Stimulated activated CD8-positive, alpha-beta memory T cell treated with anti-CD3 and anti-CD28 coated beads, Interleukin-4, amount 100 ng/mL, for 1 hour (primary cell): Measurements from ENCODE around the gene SHROOM4.

ENCODE experiments used
- DNase-seq, 2 donors: peaks; one replicate each; pipeline ENCODE4 v3.0.0-alpha.2; 2020; ENCODE audit warnings: low read depth in 2 of 2, low spot score in 1 of 2

The SHROOM4 gene

DNA sequence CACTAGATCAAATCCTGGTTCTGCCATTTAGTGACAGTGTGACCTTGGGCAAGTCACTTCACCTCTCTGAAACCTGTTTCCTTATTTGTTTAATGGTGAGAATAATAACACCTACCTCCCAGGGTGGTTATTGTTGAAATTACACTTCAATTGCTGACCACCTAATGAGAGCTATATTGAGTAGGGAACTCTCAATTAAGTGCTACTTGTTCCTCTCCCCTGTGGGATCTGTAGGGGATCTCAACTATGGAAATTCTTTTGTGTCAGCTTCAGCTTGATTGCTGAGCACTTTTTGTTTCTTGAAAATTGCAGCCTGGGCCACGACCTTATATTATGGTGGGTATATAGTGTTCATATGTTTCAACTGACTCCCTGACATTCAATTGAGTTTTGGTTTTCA is 102.1 kb downstream of the SHROOM4 start:
- DNase-seq = no peak

DNA sequence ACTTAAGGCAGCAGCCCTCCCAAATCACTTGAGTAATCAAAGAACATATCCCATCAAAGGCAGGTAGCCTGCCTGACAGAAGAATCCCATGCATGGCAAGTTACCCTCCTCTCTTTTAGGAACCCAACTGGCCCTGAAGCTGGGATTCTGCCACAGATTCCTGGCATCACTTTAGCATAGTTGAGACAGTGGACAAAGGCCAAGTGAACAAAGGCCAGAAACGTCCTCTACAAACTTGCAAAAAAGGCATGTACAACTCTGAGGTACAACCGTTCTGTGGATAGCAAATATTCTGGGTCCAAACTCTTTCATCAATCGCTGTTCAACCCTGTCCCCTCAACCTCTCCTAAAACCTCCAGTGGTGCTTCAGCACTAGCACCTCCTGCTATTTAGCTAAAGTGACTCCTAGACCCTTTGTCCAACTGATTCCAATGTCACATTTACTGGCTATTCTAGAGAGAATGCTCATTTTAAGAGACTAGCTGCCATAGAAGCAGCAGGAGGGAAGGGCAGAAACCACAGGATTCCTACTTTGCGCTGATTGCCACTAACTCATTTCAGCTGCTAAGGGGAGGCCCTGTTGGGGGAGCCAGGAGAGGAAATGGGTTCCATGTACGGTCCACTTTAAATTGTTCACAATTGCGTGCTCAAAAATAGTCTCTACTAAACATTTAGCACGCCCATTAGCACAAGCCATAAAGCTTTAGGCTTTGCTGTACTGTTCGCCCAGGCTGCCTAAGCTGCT is 105.9 kb downstream of the SHROOM4 start:
- no peak for DNase-seq

DNA sequence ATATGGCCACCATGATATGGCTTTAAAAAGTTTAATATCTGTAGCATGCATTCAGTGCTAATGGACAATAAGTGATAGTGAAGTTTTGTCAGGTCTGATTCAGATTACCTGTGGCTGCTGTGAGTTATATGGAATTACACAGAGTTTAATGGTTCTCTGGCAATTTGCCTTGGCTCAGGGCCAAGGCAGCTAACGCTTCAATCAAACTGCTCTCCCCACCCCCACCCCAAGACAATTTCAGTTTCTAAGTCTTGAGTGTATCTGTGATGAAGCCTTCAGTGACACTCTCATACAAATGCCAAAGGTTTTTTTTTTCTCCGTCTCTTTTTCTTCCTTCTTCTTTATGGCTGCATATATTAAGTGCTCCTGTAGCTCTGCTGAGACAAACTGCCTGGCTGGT is 106.6 kb downstream of the SHROOM4 start:
- no peak for DNase-seq

DNA sequence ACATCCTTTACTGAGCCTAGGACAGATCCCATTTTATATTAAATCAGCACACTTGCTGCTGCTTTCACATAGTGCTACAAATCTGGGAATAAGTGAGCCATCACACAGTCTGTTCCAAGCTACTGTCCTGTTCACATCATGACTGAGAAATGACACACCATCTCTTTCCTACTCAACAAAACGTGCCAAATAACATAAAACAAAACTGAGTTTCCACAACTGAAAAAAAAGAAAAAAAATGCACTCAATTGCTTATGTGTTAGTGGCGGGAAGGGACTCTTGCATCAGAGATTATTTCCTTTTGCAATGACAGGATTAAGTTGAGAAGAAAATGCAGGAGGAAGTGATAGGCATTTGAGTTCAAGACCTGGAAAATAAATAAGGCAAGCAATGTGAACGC is 109.0 kb downstream of the SHROOM4 start:
- no peak for DNase-seq

DNA sequence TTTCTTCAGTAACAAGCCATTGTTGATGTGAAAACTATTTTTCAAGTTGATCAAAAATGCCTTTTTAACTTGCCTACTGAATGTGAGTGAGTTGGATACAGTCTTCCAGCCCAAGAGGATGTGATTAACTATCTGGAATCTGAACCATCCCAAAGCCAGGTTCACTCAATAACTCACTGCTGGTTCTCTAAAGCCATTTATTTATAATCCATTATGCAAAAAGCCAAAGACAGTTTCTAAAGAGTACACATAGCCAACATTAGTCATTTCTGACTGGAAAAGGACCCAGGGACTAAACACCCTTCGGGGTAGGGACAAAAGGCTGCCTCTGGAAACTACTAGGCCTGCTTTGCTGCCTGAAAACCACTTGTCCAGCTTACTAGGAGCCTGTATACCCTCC is 109.6 kb downstream of the SHROOM4 start:
- DNase-seq = no peak

DNA sequence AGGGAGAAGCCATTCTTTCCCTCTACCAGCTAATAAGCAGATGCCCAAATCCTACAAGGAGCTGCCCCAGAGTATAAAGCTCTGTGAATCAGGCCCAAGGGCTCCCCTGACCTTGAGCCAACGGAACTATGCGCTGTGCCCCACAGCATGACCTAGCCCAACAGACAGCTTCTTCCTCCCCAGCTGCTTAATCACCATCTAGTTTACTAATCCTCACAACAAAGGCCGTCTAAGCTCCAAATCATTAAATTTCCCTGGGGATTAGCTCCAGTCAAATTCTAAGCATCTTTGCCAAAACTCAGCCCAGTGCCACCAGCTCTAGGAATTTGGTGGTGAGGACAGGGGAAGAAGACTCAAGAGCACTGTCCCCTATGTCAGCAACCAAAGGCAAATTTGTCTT is 113.1 kb downstream of the SHROOM4 start:
- no peak for DNase-seq

DNA sequence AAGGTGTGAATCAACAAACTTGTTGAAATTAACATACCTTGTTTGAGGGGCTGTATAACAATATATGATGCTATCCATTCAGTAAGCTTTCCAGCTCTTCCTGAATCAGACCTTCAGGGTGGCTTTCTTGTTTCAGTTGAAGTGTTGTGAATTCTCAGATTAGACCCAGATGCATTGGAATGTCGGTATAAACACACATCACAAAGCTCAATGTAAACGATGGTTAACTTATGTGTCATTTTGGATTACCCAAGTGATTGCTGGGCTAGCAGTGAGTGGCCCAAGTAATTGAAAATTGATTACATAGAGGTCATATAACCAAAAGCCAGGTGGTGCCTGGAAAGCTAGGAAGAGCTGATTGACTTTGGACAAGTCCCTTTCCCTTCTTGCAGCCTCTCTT is 115.0 kb downstream of the SHROOM4 start:
- no peak for DNase-seq

DNA sequence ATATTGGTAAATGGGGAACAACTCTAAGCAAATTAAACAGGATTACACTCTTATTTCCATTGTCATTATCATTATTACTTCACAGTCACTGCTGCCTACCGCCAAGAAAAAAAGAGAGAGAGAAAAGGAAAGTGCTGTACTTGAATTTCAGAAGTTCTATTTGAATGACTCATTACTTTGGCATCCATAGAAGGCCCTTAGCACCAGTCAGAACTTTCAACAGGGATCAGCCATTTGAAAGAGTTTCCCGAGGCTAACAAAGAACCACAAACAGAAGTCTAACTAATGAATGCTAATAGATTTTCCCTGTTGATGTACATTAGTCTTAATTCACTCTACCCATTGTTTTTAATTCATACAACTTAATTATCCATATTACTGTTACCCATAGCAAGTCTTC is 116.3 kb downstream of the SHROOM4 start:
- no peak for DNase-seq

DNA sequence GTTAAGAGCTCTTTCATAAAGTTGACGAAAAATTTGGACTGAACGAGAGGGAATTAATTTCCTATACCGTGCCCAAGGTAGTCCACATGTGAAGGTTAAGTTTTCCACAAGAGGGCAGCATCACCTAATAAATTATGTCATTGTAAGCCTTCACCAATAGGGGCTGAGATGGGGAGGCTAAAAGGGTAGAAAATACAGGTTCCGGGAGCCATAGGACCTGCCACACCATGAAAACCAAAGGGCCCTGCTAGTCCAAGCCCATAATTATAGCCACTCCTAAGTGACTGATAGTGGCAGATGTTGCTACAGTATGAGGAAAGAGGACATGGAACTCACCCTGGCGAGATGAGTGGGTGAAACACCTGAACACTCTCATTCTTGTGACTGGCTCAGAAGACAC is 122.2 kb downstream of the SHROOM4 start:
- no peak for DNase-seq

DNA sequence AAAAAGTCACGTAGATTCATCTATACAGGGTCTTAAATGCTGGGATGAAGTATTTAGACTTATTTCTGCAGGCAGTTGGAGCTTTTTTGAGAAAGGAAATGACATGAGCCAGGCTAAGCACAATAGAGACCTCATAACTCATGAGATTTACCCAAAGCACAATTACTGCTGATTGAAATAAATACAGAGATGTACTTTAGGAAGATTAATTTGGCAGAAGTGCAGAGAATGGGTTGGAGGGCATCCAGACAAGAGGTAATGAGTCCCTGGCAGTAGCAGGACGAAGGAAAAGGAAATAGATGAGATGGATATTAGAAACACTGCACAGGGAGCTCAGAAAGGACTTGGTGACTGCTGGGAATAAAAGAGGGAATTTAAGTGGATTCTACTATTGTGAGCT is 129.1 kb downstream of the SHROOM4 start:
- no peak for DNase-seq

DNA sequence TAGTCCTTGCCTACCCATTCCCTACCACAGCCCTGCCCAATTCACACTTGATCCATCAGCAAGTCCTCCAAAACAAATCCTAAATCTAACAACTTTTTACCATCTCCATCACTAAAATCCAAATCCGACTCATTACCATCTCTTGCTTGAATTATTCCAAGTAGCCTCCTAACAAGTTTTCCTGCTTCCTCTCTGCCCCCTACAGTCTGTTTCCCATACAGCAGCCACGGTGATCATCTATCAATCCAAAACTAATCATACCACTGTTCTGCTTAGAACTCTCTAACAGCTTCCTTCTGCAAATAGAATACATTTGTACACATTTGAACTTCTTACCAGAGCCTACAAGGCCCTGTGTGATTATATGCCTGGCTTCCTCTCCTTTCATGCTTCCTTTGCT is 133.0 kb downstream of the SHROOM4 start:
- no peak for DNase-seq

DNA sequence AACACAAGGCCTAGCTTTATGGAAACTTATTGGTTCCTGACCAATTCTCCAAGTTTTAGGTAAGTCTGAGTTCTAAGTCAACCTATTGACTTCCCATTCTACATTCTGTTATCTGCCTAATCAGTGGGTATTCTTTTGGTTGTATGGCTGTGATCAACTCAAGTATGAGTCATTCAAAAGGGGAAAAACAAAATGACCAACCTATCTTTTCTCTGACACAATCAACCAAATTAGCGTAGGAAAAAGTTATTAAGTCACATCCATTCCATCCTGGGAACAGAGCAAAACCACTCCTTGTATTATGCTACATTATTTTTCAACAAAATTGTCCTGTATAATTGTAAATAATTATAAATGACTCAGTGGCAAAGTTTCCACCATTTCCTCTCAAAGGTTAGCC is 136.2 kb downstream of the SHROOM4 start:
- DNase-seq = no peak

DNA sequence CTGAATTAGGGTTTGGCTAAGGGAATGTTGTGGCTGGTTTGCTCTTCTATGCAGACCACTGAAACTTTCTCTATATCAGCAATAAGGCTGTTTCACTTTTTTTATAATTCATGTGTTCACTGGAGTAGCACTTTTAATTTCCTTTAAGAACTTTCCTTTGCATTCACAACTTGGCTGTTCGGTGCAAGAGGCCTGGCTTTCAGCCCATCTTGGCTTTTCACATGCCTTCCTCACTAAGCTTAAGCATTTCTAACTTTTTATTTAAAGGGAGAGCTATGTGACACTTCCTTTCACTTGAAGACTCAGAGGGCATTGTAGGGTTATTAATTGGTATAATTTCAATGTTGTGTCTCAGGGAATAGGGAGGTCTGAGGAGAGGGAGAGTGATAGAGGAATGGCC is 142.3 kb downstream of the SHROOM4 start:
- DNase-seq = no peak

DNA sequence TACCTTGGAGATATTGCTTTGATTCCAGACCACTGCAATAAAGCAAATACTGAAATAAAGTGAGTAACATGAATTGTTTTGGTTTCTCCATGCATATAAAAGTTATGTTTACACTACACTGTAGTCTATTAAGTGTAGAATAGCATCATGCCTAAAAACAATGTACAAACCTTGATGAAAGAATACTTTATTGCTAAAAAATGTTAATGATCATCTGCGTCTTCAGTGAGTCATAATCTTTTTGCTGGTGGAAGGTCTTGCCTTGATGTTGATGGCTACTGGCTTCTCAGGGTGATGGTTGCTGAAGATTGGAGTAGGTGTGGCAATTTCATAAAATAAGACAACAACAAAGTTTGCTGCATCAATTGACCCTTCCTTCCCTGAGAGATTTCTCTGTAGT is 145.1 kb downstream of the SHROOM4 start:
- no peak for DNase-seq

DNA sequence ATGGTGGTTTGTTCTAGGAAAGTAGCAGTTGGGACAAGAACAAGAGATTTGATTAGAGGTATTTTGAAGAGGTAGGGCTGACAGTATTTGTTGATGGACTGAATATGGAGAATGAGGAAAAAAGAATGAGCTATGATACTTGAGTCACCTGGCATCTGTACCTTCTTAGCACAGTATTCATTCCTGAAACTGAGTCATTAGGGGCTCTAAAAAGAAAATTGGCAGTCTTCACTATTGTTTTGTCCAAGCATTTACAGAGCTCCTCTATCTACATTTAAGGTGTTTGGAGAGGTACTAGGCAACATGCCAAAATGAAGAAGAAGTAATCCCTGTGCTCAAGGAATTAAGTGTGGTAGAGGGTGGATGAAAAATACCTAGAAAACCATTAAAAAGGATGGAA is 165.8 kb downstream of the SHROOM4 start:
- no peak for DNase-seq

DNA sequence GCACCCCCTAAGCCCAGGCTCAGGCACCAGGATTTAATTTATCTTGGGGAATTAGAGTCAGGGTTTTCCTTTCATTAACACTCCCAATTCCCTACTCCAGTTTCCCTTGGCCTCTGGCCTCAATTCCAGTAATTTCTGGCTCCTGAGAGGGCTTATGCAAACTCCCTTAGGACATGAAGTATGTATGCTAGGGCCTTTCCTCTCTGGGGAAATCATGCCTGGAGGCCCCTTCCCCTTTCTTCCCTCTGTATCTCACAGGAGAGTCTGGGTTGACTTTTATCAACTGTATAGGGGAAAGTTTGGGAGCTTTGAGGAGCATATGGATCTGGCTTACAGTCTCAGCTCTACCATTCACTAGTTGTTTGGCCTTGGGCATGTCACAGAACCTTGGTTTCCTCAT is 169.5 kb downstream of the SHROOM4 start:
- no peak for DNase-seq

DNA sequence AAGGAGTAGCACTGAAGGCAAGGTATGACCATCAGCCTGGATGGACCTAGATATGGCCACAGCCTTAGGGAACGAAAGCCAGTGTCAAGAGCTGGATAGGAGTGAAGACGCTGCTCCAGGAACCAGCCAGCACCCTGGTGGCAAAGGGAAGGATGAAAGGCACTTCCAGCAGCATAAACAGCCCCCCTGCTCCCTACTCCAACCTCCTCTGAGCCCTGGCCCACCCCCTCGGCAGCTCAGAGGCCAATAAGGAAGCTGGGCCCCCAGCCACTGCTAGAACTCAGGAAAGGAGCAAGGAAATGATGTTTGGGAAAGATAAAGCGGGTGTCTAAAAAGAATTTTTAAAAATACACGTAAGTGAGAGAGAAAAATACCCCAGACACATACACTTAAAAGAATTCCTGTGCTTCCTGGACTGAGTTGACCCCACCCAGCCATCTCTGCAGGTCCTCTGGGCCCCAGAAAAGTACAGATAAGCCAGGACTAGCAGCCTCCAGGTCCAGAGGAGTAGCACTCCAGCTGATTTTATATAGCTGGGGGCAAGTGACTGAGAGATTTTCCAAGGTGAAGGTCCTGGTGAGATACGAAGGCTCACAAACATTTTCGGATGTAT is 170.4 kb downstream of the SHROOM4 start:
- no peak for DNase-seq

DNA sequence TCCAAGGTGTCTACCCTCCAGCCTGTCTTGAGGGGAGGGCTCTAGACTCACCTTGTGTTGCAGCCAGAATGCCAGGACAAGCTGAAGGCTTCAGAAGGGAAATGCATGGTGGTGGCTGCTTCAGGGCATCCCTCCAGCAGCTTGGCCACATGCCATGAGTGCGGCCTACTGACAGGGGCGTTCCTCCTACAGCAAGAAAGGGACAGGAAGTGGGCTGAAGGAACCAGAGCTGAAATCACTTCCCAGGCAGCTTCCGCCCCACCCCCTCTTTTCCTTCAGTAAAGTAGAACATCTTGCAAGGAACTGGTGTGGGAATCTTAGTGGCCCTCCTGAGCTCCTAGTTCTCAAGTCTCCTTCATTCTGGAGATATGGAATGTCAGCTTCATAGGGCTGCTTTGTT is 175.9 kb downstream of the SHROOM4 start:
- DNase-seq = no peak

DNA sequence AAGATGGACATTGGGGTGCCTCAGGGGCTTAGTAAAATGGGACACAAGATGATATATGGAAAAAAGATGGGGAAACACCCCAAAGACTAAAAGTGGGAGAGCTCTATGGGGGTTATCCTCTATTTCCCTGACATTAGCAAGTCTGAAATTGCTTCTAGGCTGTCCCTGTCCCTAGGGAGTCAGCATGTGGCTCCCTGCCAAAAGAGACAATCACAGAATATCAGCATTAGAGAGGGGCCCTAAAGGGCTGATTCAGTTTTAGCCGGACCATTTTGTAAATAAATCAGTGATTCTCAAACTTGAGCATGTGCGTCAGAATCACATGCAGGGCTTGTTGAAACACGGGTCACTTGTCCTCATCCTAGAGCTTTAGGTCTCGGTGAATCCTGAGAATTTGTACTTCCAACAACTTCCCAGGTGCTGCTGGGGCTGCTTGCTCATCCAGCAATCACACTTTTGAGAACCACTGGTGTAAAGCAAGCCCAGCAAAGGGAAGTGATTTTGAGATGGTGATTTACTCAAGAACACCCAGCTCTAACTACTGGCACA is 178.1 kb downstream of the SHROOM4 start:
- no peak for DNase-seq

DNA sequence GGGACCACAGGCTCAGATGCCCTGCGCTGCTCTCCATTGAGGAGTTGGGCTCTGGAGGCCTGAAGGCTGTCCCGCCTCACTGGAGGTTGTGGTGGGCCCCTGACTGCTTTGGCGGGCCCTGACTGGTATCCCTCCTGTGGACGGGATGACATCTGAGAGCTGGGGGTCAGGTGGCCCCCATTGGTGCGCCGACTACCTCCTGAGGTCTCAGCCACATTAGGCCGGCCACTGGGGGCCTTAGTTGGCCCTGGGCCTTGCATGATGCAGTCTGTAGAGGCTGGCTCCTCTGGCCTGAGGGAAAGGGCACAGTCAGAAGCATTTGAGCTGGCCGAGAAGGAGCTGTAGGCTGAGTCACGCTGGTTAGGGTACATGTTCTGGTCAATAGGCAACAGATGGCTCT is 178.8 kb downstream of the SHROOM4 start:
- DNase-seq = no peak

DNA sequence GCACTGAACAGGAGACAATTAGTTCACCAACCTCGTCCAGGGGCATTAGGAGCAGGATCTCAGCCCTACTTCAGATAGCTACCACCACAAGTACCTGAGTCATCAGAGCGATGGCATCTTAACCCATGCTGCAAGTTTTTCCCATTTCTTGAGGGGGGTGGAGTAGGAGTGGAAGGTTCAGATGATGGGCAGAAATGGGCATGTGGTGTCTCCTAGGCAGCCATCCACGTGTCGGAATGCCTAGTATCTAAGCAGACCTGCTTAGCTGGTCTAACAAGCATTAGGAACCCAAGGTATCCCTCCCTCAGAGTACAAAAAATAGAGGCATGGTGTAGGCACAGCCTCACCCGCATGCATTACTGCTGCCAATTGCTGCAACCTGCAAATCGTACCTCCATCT is 184.2 kb downstream of the SHROOM4 start:
- DNase-seq = no peak

DNA sequence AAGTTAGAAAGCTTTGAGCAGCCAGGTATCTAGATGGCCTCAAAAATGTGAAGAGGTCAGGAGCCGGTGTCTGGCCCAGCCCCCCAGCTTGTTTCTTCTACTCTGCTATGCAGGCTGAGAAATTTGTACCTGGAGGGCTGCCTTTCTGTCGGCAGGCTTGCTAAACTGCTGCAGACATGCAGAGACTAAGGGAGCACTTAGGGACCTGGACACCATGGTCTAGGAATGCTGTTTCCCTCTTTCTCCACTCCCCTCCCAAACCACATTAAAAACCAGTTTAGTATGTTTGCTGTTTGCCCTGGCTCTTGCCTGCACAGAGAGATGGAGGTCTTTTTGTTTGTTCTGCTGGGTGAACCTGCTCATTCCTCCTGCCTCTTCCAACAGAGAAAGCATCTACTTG is 186.3 kb downstream of the SHROOM4 start:
- no peak for DNase-seq

DNA sequence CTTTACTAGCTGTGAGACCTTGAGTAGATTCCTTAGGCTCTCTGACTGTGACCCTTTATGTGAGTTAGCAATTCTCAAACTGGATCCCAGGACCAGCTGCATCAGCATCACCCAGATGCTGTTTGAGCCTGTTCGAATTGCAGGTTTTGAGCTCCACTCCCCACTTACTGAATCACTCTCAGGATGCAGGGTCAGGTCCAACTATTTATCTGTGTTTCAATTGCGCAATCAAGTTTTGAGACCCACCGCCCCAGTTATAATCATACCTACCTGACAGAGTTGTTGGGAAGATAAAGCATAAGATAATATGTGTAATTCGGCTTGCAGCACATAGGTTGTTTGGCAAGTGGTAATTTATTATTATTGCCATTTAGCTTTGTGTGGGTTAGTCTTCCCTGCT is 187.6 kb downstream of the SHROOM4 start:
- DNase-seq = no peak
